ENCODE measurements around the gene MAP3K14.
"Not testable (repeated sequence)": the region's sequence is repeated elsewhere in the genome, so short reads cannot be mapped to it uniquely, and the experiment has no call there.

The MAP3K14 gene

GRCh38 chr17:45316434-45317110 lies at the start of gene MAP3K14:
TSS of gene MAP3K14 (minus strand) at chr17:45317020. CDS start at chr17:45290745, 26,275 bp downstream.
- peak; percentile 76 for DNase-seq

GRCh38 chr17:45366049-45366448 lies 49.2 kb upstream of the MAP3K14 start:
- DNase-seq: no peak

DNA sequence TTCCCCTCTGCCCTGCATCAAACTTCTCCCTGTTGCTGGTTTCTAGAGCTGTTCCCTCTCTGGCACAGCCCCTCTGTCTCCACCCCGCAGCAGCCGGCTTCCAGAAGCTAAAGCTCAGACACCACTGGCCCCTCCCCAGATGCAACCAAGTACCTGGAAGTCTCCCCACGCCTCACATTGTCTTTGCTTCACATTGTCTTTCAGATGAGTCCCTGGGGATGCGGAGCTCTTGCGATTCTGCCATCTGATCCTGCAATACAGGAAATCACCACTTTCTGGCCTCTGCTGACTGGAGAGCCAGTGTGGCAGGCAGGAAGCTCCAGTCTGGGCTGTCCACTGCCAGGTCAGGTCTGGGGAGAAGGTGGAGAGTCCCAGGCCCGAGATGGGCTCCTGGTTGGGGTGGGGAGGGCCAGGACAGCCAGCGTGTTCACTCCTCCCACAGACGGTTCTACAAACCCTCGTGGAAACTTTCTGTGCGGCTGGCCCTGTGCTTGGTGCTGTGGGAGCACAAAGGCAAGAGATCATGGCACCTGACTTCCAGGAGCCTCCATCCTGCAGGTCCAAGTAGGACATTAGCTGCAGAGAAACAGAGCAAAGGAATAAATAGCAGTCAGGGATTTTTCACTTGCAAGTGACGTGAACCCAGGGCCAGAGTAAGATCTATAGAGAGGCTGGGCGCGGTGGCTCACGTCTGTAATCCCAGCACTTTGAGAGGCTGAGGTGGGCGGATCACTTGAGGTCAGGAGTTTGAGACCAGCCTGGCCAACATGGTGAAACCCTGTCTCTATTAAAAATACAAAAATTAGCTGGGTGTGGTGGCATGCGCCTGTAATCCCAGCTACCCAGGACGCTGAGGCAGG lies 47.9 kb upstream of the MAP3K14 start:
- DNase-seq: no peak

- no peak for DNase-seq
Observed at GRCh38 chr17:45363498-45363897, 46.7 kb upstream of the MAP3K14 start.

- DNase-seq: no peak
Observed at GRCh38 chr17:45361976-45362375, 45.2 kb upstream of the MAP3K14 start.

- DNase-seq: no peak
Observed at GRCh38 chr17:45361451-45361850, 44.6 kb upstream of the MAP3K14 start.

GRCh38 chr17:45357364-45357997 lies 40.7 kb upstream of the MAP3K14 start:
- no peak for DNase-seq

- no peak for DNase-seq
Observed at GRCh38 chr17:45355087-45355486, 38.3 kb upstream of the MAP3K14 start.

GRCh38 chr17:45353043-45353442 lies 36.2 kb upstream of the MAP3K14 start:
- peak; percentile 12 for DNase-seq

- no peak for DNase-seq
Observed at GRCh38 chr17:45351831-45352230, 35.0 kb upstream of the MAP3K14 start.

DNA sequence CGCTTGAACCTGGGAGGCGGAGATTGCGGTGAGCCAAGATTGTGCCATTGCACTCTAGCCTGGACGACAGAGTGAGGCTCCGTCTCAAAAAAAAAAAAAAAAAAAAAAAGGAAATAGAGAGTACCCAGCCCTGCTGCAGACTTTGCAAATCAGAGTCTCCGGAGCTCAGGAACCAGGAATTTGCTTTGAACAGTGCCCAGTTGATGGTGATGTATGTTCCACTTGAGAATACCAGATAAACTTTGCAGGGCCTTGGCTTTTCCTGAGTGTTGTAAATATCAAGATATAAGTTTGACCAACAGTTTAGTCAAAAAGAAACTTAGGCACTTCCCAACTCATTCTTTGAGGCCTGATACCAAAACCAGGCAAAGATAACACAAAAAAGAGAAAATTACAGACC lies 30.6 kb upstream of the MAP3K14 start:
- DNase-seq: no peak

GRCh38 chr17:45346216-45347015 lies 29.6 kb upstream of the MAP3K14 start:
- DNase-seq: no peak

GRCh38 chr17:45345554-45346215 lies 28.9 kb upstream of the MAP3K14 start:
- no peak for DNase-seq

DNA sequence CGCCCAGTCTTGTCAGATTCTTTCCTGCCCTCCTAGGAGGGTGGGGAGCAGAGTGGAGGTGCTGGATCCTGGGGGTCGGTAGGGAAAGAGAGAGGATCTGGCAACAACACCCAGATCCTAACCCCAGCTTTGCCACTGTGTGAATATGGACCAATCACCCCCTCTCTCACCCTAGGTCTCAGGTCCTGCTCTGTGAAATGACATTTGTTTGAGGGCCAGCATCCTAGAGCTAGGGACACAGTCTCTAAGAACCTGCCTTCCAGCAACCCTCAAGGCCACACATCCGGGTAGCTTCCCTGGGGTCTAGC lies 28.4 kb upstream of the MAP3K14 start:
- DNase-seq: no peak

GRCh38 chr17:45343967-45344664 lies 27.3 kb upstream of the MAP3K14 start:
- DNase-seq: not testable (repeated sequence)

GRCh38 chr17:45342871-45343526 lies 26.2 kb upstream of the MAP3K14 start:
- DNase-seq: no peak

DNA sequence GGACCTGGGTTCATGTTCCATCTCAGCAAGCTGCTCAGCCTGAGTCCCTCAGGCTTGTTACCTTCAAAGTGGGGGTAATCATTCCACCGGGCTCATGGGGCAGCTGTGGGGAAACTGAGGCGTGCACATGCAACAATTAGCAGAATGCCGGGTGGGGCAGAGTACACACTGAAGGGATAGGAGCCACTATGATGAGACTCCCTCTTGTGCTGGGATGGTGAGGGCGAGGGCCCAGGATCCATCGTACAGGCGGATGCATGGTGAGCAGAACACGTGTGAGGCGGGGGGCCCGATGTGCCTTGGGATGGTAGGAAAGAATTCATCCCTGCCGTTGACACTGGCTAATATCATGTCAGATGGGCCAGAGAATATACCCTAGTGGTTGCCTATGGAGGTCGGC lies 25.5 kb upstream of the MAP3K14 start:
- no peak for DNase-seq

- DNase-seq: no peak
Observed at GRCh38 chr17:45341533-45342158, 24.8 kb upstream of the MAP3K14 start.

DNA sequence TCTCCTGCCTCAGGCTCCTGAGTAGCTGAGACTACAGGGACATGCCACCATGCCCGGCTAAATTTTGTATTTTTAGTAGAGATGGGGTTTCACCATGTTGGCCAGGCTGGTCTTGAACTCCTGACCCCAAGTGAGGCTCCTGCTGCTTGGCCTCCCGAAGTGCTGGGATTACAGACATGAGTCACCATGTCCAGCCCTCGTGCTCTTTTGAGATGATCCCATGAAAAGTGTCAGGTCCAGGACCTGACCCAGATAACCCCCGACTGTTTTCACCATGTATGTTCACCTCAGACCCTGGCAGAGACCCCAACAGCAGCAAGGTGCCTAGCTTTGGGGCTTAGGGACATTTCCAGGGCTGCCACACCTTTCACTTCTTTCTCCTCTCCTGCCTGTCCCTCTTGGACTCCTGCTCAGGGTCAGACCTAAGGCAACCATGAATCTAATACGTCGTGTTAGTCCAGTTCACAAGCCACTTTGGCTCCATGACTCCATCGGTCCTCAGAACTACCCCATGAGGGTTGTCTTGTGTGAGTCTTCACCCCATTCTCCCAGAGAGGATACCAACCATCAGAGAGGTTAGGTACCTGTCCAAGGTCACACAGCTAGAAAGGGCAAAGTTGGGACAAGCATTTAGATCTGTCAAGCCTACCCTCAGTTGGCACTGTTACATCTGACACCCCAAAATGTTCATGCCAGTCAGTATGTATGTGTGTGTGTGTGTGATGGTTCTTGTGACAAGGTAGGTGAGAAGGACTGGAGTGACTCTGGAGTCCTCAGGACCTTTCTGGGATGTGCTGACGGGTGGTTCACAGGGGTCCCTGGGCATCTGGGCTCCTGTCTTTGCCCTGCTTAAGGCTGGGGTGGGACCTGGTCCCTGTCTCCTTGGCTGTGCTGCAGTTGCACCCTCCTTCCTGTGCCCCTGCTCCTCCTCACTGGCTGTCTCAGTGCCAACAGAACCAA lies 23.1 kb upstream of the MAP3K14 start:
- DNase-seq: no peak
